GM12878 (cell line): ENCODE results near the gene GPR62. TPM values are rescaled to one million over a fixed set of nuclear protein-coding genes. Genes with fewer than 3 reads are reported as not detected.
A peak's percentile ranks its signal among the peaks of the same experiment; 100 is the strongest.

Source experiments
- ATAC-seq: fragments of 200-7000 bp; cut with Tn5 transposase; 3 replicates; pipeline ENCODE4 v1.9.1; 2020; ENCODE audit warnings: mild to moderate bottlenecking, moderate library complexity
- BruUV-seq: library from RNA; stranded (reverse); fragments of 400-500 nt; replicated peaks from 2 replicates; lab custom pipeline; 2021; lab: Mats Ljungman, UMichigan
- CTCF ChIA-PET: fragments of 300-600 bp; sonication (Branson Sonifier 250); formaldehyde crosslinking; extraction: SDS; loops from one replicate; lab custom pipeline; 2021; ENCODE audit warnings: inconsistent platforms; lab: Yijun Ruan, JAX
- POLR2A ChIA-PET: fragments of 350-600 bp; formaldehyde crosslinking; extraction: SDS; loops from one replicate; lab custom pipeline; 2021; ENCODE audit warnings: inconsistent platforms; lab: Charles Lee
- RAD21 ChIA-PET: fragments of 300-600 bp; sonication (Branson Sonifier 250); formaldehyde crosslinking; loops from one replicate; lab custom pipeline; 2023; ENCODE audit warnings: antibody characterized with exemption; ENCODE audit not compliant: unreplicated experiment; lab: Charles Lee
- SMC1A ChIA-PET: fragments of 300-600 bp; sonication (Branson Sonifier 250); formaldehyde crosslinking; loops from one replicate; lab custom pipeline; 2023; ENCODE audit not compliant: unreplicated experiment, uncharacterized antibody; lab: Charles Lee
- DNase-seq: peaks from one replicate; pipeline ENCODE4 v3.0.0-alpha.2; 2011; ENCODE audit warnings: low read depth, low spot score
- FAIRE-seq: peaks from 3 replicates; lab custom pipeline; 2011; peaks lifted over from hg19 to GRCh38; lab: Jason Lieb, UNC
- H2AFZ ChIP-seq: 2 replicates; pipeline ENCODE4 v1.6.0; 2011; ENCODE audit warnings: low read depth, low read length, control low read depth; ENCODE audit not compliant: control insufficient read depth
- H3K27ac ChIP-seq: 2 replicates; pipeline ENCODE4 v1.5.1; 2011; ENCODE audit warnings: control low read depth; ENCODE audit not compliant: control insufficient read depth, insufficient read depth
- H3K27me3 ChIP-seq, 2 experiments: replicated peaks in 1 of 2; 2 replicates each; pipeline versions ENCODE4 v1.6.0 to v1.6.1; 2011; ENCODE audit warnings: low read length in 1 of 2; ENCODE audit not compliant: control insufficient read depth in 2 of 2, insufficient read depth in 2 of 2
- H3K36me3 ChIP-seq, 2 experiments: 2 replicates each; pipeline ENCODE4 v1.5.1; 2011; ENCODE audit warnings: low read length in 1 of 2; ENCODE audit not compliant: control insufficient read depth in 2 of 2, insufficient read depth in 2 of 2
- H3K4me1 ChIP-seq: 2 replicates; pipeline ENCODE4 v1.6.1; 2011; ENCODE audit warnings: mild to moderate bottlenecking, low read length, moderate library complexity, mixed read lengths; ENCODE audit not compliant: control insufficient read depth, insufficient read depth
- H3K4me2 ChIP-seq: 2 replicates; pipeline ENCODE4 v1.6.0; 2011; ENCODE audit warnings: control low read depth; ENCODE audit not compliant: control insufficient read depth, insufficient read depth
- H3K4me3 ChIP-seq: fragments of 200-600 bp; sonication (generic); 2 replicates; pipeline ENCODE4 v1.5.1; 2016
- H3K79me2 ChIP-seq: 2 replicates; pipeline ENCODE4 v1.6.0; 2011; ENCODE audit warnings: low read length; ENCODE audit not compliant: control insufficient read depth, insufficient read depth
- H3K9ac ChIP-seq: 2 replicates; pipeline ENCODE4 v1.8.0; 2011; ENCODE audit warnings: low read length, control low read depth, mixed read lengths; ENCODE audit not compliant: control insufficient read depth, insufficient read depth
- H3K9me3 ChIP-seq: replicated peaks from 3 replicates; pipeline ENCODE4 v1.5.1; 2011; ENCODE audit warnings: mild to moderate bottlenecking, low read length; ENCODE audit not compliant: control insufficient read depth, insufficient read depth
- H4K20me1 ChIP-seq: 2 replicates; pipeline ENCODE4 v1.6.0; 2011; ENCODE audit not compliant: control insufficient read depth, insufficient read depth
- BHLHE40 ChIP-seq, 2 experiments: fragments of 450-650 bp in 1 of 2; IDR thresholded peaks; 2 replicates each; pipeline ENCODE4 v1.6.1; 2011 to 2017; ENCODE audit warnings: low read depth in 2 of 2, borderline replicate concordance in 1 of 2, improper control_type of control experiment in 1 of 2, low read length in 1 of 2, mild to moderate bottlenecking in 1 of 2
- EED ChIP-seq: sonication (generic); IDR thresholded peaks from 2 replicates; pipeline ENCODE4 v1.6.1; 2016; ENCODE audit warnings: antibody characterized with exemption, low read depth
- GATAD2B ChIP-seq: fragments of 450-650 bp; conservative IDR thresholded peaks from 2 replicates; pipeline ENCODE4 v1.6.1; 2017; ENCODE audit warnings: low read depth, mild to moderate bottlenecking, moderate library complexity
- HDAC2 ChIP-seq: fragments of 200-600 bp; sonication (generic); IDR thresholded peaks from 2 replicates; pipeline ENCODE4 v1.6.1; 2017
- HDAC6 ChIP-seq: fragments of 200-600 bp; sonication (generic); IDR thresholded peaks from one replicate; pipeline ENCODE4 v1.8.0; 2017; ENCODE audit warnings: antibody characterized with exemption; ENCODE audit not compliant: unreplicated experiment
- IKZF1 ChIP-seq: fragments of 450-650 bp; conservative IDR thresholded peaks from 2 replicates; pipeline ENCODE4 v1.6.1; 2017; ENCODE audit warnings: antibody characterized with exemption, mild to moderate bottlenecking
- LARP7 ChIP-seq: fragments of 450-650 bp; IDR thresholded peaks from 2 replicates; pipeline ENCODE4 v1.6.1; 2017; ENCODE audit warnings: mild to moderate bottlenecking
- MEF2B ChIP-seq: fragments of 450-650 bp; IDR thresholded peaks from 2 replicates; pipeline ENCODE4 v1.6.1; 2018; ENCODE audit warnings: mild to moderate bottlenecking, moderate library complexity; ENCODE audit not compliant: partially characterized antibody, poor library complexity, severe bottlenecking
- NFYA ChIP-seq: IDR thresholded peaks from 2 replicates; pipeline ENCODE4 v1.6.1; 2011; ENCODE audit warnings: low read depth, mild to moderate bottlenecking, low read length, improper control_type of control experiment, borderline replicate concordance
- POLR2AphosphoS2 ChIP-seq: IDR thresholded peaks from 2 replicates; pipeline ENCODE4 v1.6.1; 2011; ENCODE audit warnings: low read depth, mild to moderate bottlenecking, low read length, improper control_type of control experiment, moderate library complexity
- SMC3 ChIP-seq: IDR thresholded peaks from 2 replicates; pipeline ENCODE4 v1.6.1; 2011; ENCODE audit warnings: low read length, improper control_type of control experiment, borderline replicate concordance
- SRF ChIP-seq, 2 experiments: IDR thresholded peaks; 2 replicates each; pipeline ENCODE4 v1.6.1; 2011; ENCODE audit warnings: low read depth in 2 of 2, low read length in 2 of 2, mild to moderate bottlenecking in 1 of 2, moderate library complexity in 1 of 2
- STAT1 ChIP-seq: fragments of 450-650 bp; conservative IDR thresholded peaks from 2 replicates; pipeline ENCODE4 v1.6.1; 2014; ENCODE audit warnings: antibody characterized with exemption, mild to moderate bottlenecking
- TCF7 ChIP-seq: IDR thresholded peaks from 2 replicates; pipeline ENCODE4 v1.6.1; 2014; ENCODE audit warnings: antibody characterized with exemption, borderline replicate concordance
- ZNF384 ChIP-seq: IDR thresholded peaks from 2 replicates; pipeline ENCODE4 v1.6.1; 2012; ENCODE audit warnings: low read depth, mild to moderate bottlenecking, low read length, improper control_type of control experiment, borderline replicate concordance
- WGBS: methylation state at CpG from one replicate; pipeline ENCODE4 v1.1.6; 2016; ENCODE audit warnings: low lambda C conversion rate; ENCODE audit not compliant: insufficient replicate concordance, insufficient coverage; ENCODE audit errors: missing lambda C conversion rate; 5-methylcytosine and 5-hydroxymethylcytosine counted together
- in situ Hi-C: fragments of 300-500 bp; cut with MboI; formaldehyde crosslinking; loops from 9 replicates; pipeline ENCODE4 v1.14.3; 2018; ENCODE audit warnings: mixed read lengths
- intact Hi-C: fragments of 100-400 bp; cut with micrococcal nuclease; formaldehyde crosslinking; loops from one replicate; pipeline ENCODE4 v1.14.2; 2022; ENCODE audit not compliant: unreplicated experiment
- polyA plus RNA-seq, 11 experiments: library from polyadenylated mRNA; depleted of rRNA in 4 of 11; unstranded in 6 of 11; stranded (reverse) in 5 of 11; fragments of >200 nt; fragmentation: Nextera tagmentation in 4 of 11; fragmentation: Illumina TruSeq in 1 of 11; extraction: Ambion mirVana in 4 of 11; extraction: Trizol in 1 of 11; gene quantifications; 1 replicate in 1 of 11; 2 replicates in 10 of 11; pipeline versions ENCODE4 v1.2.1 to v1.2.3, GENCODE V29; 2011 to 2016; ENCODE audit warnings: inconsistent platforms in 2 of 11, missing spikeins in 2 of 11, low read depth in 1 of 11
- total RNA-seq, 4 experiments: library from RNA; depleted of rRNA in 3 of 4; stranded (reverse); fragments of >200 nt in 3 of 4; fragmentation: Illumina TruSeq in 1 of 4; extraction: Trizol in 1 of 4; gene quantifications; 2 replicates each; pipeline versions ENCODE4 v1.2.1 to v1.2.3, GENCODE V29; 2013 to 2021
- TF ChIP-seq, protein P1 (sequence below), 3 experiments: IDR thresholded peaks in 2 of 3; conservative IDR thresholded peaks in 1 of 3; 2 replicates each; pipeline ENCODE4 v1.5.1; 2011; ENCODE audit warnings: low read depth in 3 of 3, low read length in 3 of 3, mild to moderate bottlenecking in 3 of 3, control low read depth in 2 of 3, moderate library complexity in 2 of 3, inconsistent platforms in 1 of 3, mixed read lengths in 1 of 3; ENCODE audit not compliant: control insufficient read depth in 2 of 3, insufficient read depth in 1 of 3; ENCODE audit errors: extremely low read depth in 1 of 3

The GPR62 gene
- total and polyA plus RNA-seq, 10 of the 15 experiments (the other 5 are each of a cell fraction or from before 2014, with no cell fraction given), result not detected

DNA sequence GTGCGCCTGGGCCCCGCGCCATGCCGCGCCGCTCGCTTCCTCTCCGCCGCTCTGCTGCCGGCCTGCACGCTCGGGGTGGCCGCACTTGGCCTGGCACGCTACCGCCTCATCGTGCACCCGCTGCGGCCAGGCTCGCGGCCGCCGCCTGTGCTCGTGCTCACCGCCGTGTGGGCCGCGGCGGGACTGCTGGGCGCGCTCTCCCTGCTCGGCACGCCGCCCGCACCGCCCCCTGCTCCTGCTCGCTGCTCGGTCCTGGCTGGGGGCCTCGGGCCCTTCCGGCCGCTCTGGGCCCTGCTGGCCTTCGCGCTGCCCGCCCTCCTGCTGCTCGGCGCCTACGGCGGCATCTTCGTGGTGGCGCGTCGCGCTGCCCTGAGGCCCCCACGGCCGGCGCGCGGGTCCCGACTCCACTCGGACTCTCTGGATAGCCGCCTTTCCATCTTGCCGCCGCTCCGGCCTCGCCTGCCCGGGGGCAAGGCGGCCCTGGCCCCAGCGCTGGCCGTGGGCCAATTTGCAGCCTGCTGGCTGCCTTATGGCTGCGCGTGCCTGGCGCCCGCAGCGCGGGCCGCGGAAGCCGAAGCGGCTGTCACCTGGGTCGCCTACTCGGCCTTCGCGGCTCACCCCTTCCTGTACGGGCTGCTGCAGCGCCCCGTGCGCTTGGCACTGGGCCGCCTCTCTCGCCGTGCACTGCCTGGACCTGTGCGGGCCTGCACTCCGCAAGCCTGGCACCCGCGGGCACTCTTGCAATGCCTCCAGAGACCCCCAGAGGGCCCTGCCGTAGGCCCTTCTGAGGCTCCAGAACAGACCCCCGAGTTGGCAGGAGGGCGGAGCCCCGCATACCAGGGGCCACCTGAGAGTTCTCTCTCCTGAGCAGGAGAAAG lies 951 bp downstream of the GPR62 start:
- ChIA-PET POLR2A (no interaction called here), CTCF (no interaction called here), SMC1A (no interaction called here), RAD21 (no interaction called here)
- no TSS peak for BruUV-seq
- Histone ChIP-seq H3K4me1 (no peaks in the 10 kb centered on the region), H3K36me3 (no peaks in the 10 kb centered on the region), H3K4me3 (no peak overlapping the region), H2AFZ (no peak overlapping the region; the same call in 1 of the 2 replicates), H3K4me2 (peak overlapping the region; percentile 22; the same call in 1 of the 2 replicates), H3K27me3 (peaks cover 0 to 8% of the 10 kb centered on the region in 2 experiments; a peak in 3 of 4 replicates), H3K79me2 (no peaks in the 10 kb centered on the region), H3K9ac (no peak overlapping the region), H4K20me1 (no peaks in the 10 kb centered on the region), H3K27ac (no peak overlapping the region), H3K9me3 (no peaks in the 10 kb centered on the region)
- no peak for DNase-seq
- peak; percentile 79 for ATAC-seq
- WGBS, result 28% methylated on average over 76 of the region's 97 CpGs
- intact Hi-C loops (no loop called here), in situ Hi-C loops (no loop called here)
- TF ChIP-seq NFYA (no peak), EED (no peak), IKZF1 (0 out of 2 replicates have a peak, but pooled peaks have one; percentile 15), STAT1 (no peak), BHLHE40 (IDR thresholded peaks at IDR 0.05; ENCODE audit: borderline replicate concordance in 1 of 2, low read depth in 2 of 2, low read length in 1 of 2) (peak in 1 of 2 experiments; percentile 28; a peak in 1 of 4 replicates), HDAC6 (peak; percentile 44), POLR2AphosphoS2 (no peak), GATAD2B (no peak), ZNF384 (no peak), SRF (IDR thresholded peaks at IDR 0.05; ENCODE audit: low read depth in 2 of 2, low read length in 2 of 2) (no peak), LARP7 (no peak), TCF7 (no peak), SMC3 (no peak), HDAC2 (no peak), MEF2B (no peak)
- TF ChIP-seq, protein P1, sequence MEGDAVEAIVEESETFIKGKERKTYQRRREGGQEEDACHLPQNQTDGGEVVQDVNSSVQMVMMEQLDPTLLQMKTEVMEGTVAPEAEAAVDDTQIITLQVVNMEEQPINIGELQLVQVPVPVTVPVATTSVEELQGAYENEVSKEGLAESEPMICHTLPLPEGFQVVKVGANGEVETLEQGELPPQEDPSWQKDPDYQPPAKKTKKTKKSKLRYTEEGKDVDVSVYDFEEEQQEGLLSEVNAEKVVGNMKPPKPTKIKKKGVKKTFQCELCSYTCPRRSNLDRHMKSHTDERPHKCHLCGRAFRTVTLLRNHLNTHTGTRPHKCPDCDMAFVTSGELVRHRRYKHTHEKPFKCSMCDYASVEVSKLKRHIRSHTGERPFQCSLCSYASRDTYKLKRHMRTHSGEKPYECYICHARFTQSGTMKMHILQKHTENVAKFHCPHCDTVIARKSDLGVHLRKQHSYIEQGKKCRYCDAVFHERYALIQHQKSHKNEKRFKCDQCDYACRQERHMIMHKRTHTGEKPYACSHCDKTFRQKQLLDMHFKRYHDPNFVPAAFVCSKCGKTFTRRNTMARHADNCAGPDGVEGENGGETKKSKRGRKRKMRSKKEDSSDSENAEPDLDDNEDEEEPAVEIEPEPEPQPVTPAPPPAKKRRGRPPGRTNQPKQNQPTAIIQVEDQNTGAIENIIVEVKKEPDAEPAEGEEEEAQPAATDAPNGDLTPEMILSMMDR (IDR thresholded peaks at IDR 0.05 in 2 of 3, conservative IDR thresholded peaks at IDR 0.05 in 1 of 3; ENCODE audit: control insufficient read depth in 2 of 3, extremely low read depth in 1 of 3, insufficient read depth in 1 of 3, low read depth in 3 of 3, low read length in 3 of 3), result peak in 2 of 3 experiments; percentile 38 to 47; a peak in 4 of 6 replicates
- FAIRE-seq, result no peak
